Right ventricle myocardium superior (tissue), 1 donor: ENCODE results near the gene ZNF211. TPM values are rescaled to one million over a fixed set of nuclear protein-coding genes. Genes with fewer than 3 reads are reported as not detected.

Experiments
- ATAC-seq: fragments of 200-7000 bp; cut with Tn5 transposase; one replicate; pipeline ENCODE4 v1.9.1; 2020; ENCODE audit warnings: mild to moderate bottlenecking; ENCODE audit not compliant: poor library complexity
- DNase-seq: peaks from one replicate; pipeline ENCODE4 v3.0.0-alpha.2; 2020
- intact Hi-C: fragments of 100-400 bp; cut with DNase I; formaldehyde crosslinking; loops from one replicate; pipeline ENCODE4 v1.11.2; 2022
- total RNA-seq: library from RNA; stranded (reverse); fragmentation: NEBNext Ultra II Directional; extraction: Animal tissue kit (Norgen Biotek cat#: 25700); gene quantifications from one replicate; pipeline ENCODE4 v1.2.1, GENCODE V29; 2021
- donor health status: DM: no; HTN: yes; CAD: no; lungs with severe emphysema.

The ZNF211 gene
- total RNA-seq, 1 donor from 2014 or later, result 8.6 TPM

DNA sequence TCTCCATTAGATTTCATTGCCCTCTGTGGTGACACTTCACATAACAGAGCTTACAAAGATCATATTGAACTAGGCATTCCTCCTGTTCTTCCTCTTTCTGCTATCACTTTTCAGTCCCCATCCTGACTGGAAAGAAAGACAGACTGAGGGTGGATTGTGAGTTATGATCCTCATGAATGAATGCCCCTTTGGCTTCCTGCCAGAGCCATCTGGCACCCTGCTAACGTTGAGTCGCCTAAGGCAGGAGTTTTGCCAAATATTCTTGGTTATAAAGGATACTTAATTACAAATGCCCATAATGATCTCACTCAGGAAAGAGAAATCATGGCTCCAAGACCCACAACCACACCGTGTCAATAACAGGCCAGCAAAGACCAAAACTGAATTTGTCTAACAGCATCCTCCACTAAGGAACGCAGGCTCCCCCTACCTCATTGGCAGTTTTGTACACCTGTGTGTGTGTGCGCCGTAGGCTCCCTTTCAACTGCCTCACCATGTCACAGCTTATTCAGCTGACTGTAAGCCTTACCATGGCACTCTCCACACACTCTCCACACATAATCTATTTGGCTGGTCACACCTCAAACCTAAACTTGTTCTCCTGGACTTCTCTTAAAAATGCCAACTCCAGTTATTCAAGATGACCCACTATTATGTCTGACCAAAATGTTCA is 15.5 kb downstream of the ZNF211 start:
- intact Hi-C loops, result no loop called here
- DNase-seq (no peak), ATAC-seq (no peak)

DNA sequence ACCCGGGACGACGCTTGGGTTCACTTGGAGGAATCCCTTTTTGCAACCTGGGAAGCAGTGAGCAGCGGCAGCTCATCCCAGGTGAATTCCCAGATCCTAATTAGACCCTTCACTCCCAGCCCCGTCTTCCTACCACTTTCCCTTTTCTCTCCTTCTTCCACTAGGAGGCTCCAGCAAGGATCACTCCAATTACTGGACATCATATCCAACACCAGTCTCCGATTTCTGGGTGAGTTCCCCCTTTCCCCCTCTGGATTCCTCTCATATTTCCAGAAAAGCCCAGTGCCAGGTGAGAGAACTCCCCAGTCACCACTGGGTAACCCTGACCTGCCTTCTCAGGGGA is 18.7 kb downstream of the ZNF211 start:
- DNase-seq (no peak), ATAC-seq (no peak)
- intact Hi-C loops, result no loop called here

DNA sequence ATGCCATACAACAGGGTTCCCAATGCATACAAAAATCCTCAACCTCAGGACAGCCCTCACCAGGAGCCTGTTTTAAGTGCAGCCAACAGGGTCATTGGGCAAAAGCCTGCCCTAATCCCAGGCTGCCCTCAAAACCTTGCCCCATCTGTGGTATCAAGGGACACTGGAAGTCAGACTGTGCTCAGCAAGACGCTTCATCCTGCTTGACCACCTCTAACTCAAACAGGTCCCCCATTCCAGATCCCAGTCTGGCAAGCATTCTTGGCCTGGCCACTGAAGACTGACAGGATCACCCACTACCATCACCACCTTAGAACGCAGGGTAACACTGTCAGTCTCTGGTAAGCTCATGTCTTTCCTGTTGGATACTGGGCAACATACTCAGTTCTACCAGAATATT is 20.7 kb downstream of the ZNF211 start:
- intact Hi-C loops, result no loop called here
- ATAC-seq, result no peak
- DNase-seq, result no peak

DNA sequence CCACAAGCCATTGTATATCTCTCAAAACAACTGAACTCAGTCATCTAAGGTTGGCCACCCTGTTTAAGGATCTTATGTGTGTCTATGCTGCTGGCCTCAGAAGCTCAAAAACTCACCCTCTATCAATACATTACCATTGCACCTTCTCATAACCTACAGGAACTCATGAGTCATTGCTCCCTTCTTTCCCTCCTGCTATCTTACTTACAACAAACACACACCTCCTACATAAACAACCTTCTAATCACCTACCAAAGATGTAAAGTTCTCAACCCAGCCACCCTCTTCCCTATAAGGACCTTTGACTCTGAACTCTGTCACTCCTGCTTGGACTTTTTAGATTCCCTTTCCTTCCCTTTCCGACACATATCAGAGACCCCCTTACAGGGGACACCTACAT is 22.5 kb downstream of the ZNF211 start:
- intact Hi-C loops, result no loop called here
- DNase-seq, result no peak
- ATAC-seq, result no peak

DNA sequence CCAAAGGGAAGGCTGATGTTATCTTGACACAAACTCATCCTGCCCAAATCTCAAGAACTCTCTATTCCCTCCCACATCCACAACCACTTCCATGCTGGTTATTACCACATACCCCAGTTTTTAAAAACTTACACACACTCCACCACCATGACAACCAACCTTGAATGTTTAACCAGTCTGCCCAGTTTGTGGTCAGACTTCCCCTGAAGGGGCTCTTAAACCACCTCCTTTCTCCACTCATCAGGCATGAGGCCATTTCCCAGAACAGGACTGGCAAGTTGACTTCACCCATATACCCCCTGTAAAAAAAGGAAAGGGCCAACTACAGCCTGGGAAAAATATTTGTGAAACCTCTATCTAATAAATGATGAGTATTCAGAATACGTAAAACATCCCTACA is 23.4 kb downstream of the ZNF211 start:
- no peak for ATAC-seq
- intact Hi-C loops, result no loop called here
- DNase-seq, result no peak

DNA sequence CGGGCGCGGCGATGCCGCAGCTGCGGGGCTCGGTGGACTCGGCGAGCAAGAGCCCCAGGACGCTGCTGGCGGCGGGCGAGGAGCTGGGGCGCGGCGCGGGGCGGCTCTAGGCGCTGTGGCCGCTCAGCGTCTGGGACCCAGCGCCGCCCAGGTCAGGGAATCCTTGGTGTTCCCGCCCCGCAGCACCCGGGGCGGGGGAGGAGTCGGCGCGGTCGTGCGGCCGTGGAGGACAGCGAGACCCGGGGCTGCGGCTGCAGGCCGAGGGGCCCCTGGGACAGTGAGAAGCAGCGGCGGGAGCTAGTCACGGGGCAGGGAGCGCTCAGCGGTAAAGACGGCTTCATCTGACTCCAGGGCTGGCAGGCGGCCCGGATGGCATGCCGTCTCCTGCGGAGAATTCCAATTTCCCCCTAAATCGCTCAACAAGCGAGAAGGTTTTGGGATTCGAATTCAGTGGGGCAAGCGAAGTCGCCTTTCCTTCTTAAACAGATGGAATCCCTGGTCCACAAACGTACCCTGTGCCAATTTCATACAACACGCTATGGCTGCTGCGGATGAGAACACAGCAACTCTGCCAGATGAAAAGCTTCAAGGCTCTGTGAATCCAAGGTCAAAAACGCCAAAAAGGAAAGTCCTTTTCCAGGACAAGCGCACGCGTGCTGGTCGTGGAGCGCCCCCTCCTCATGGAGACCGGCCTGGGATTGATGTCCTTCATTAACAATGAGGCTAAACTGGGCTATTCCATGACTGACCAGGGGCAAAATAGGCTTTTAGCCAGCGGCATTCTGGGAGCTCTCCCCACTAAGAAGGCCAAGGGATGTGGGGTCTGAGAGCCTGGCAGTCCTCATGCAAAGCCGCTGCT is 31.5 kb downstream of the ZNF211 start:
- intact Hi-C loops, result no loop called here
- peak; percentile 70 for DNase-seq
- ATAC-seq, result peak; percentile 97

DNA sequence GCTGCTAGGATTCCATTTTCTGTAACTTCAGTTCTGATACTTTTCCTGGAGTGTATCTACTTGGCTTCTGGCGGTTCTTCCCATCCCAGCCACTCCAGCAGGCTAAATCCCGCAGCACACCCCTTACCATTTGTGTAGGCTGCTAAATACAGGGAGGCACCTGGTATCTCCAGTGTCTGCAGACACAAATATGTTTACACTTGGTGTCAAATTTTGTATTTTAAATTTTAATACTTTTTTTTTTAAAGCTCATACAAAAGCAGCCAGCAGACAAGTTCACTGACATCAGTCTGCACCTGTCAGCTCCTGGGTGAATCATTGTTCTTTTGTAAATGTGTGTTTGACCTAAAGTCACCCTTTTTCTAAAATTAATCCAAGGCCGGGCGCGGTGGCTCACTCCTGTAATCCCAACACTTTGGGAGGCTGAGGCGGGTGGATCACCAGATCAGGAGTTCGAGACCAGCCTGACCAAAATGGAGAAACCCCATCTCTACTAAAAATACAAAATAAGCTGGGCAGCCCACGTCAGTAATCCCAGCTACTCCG is 32.4 kb downstream of the ZNF211 start:
- intact Hi-C loops, result no loop called here
- no peak for DNase-seq
- no peak for ATAC-seq

GRCh38 chr19:57667228-57667627 is 34.3 kb downstream of the ZNF211 start:
- ATAC-seq, result no peak
- intact Hi-C loops, result no loop called here
- DNase-seq, result no peak

GRCh38 chr19:57668635-57669034 is 35.7 kb downstream of the ZNF211 start, which contains the start of gene ZSCAN4:
TSS of gene ZSCAN4 (plus strand) at chr19:57668935. CDS start at chr19:57676146, 7,211 bp downstream.
- DNase-seq (no peak), ATAC-seq (no peak)
- intact Hi-C loops, result no loop called here

- ATAC-seq (no peak), DNase-seq (no peak)
Measured at GRCh38 chr19:57671124-57671895, 38.3 kb downstream of the ZNF211 start.

GRCh38 chr19:57672466-57672865 is 39.5 kb downstream of the ZNF211 start:
- intact Hi-C loops, result no loop called here
- no peak for ATAC-seq
- DNase-seq, result no peak

More at GRCh38 chr19:57671124-57671895, 38.3 kb downstream of the ZNF211 start:
- intact Hi-C loops, result no loop called here

GRCh38 chr19:57675881-57676280 is 42.9 kb downstream of the ZNF211 start:
- intact Hi-C loops, result no loop called here
- no peak for ATAC-seq

DNA sequence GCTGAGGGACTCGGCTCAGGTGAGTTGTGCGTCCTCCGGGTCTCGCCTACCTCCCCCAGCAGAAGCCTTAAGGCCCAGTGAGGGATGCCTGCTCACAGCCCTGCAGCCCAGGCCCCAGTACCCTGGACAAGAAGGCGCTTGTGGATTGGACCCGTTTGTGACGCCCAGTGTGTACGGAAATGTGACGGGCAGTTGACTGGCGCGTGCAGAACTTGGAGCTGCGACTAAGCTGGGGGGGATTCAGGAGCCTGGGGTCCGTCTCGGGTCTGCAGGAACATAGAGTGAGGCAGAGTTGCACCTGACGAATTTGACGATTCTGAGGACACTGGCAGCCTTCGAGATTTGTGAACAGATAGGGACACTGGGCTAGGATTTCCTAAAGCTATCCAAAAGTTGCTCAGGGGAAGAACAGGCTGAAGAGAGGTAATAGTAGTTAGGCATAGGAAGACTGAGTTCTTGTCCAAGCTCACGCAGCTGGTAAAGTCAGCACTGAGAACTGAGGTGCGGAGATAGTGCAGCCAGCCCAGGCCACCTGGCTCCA is 49.3 kb downstream of the ZNF211 start:
- ATAC-seq (no peak), DNase-seq (no peak)
- intact Hi-C loops, result no loop called here

More at GRCh38 chr19:57675881-57676280, 42.9 kb downstream of the ZNF211 start:
- DNase-seq, result no peak

DNA sequence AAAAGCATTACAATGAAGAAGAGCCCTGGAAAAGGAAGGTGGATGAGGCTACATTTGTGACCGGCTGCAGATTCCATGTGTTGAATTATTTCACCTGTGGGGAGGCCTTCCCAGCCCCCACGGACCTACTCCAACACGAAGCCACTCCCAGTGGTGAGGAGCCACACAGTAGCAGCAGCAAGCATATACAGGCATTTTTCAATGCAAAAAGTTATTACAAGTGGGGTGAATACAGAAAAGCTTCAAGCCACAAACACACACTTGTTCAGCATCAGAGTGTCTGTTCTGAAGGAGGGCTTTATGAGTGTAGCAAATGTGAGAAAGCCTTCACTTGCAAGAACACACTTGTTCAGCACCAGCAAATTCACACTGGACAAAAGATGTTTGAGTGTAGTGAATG is 53.8 kb downstream of the ZNF211 start:
- DNase-seq (no peak), ATAC-seq (no peak)
- intact Hi-C loops, result no loop called here

GRCh38 chr19:57687363-57688010 is 54.5 kb downstream of the ZNF211 start:
- ATAC-seq (no peak), DNase-seq (no peak)
- intact Hi-C loops, result no loop called here

- intact Hi-C loops, result no loop called here
- DNase-seq (no peak), ATAC-seq (no peak)
Measured at GRCh38 chr19:57688011-57688763, 55.2 kb downstream of the ZNF211 start.

- ATAC-seq (no peak), DNase-seq (no peak)
- intact Hi-C loops, result no loop called here
Measured at GRCh38 chr19:57689750-57690149, 56.8 kb downstream of the ZNF211 start.
